Calu3 (cell line): ENCODE results near the gene AKAP10. TPM values are rescaled to one million over a fixed set of nuclear protein-coding genes. Genes with fewer than 3 reads are reported as not detected.

Experiments
- BruUV-seq: library from RNA; stranded (reverse); fragments of 400-500 nt; replicated peaks from 2 replicates; lab custom pipeline; 2021; lab: Mats Ljungman, UMichigan
- CTCF ChIA-PET: fragments of 300-600 bp; sonication (Branson Sonifier 250); formaldehyde crosslinking; loops from one replicate; lab custom pipeline; 2022; ENCODE audit warnings: antibody characterized with exemption; lab: Charles Lee
- DNase-seq: peaks from one replicate; pipeline ENCODE4 v3.0.0; 2022
- H3K27ac Mint-ChIP-seq: one replicate; pipeline ENCODE4 v1.8.0; 2022; ENCODE audit warnings: mixed read lengths; ENCODE audit not compliant: unreplicated experiment
- H3K27me3 Mint-ChIP-seq: one replicate; pipeline ENCODE4 v1.8.0; 2022; ENCODE audit warnings: mixed read lengths; ENCODE audit not compliant: unreplicated experiment
- H3K36me3 Mint-ChIP-seq: one replicate; pipeline ENCODE4 v1.8.0; 2022; ENCODE audit warnings: mild to moderate bottlenecking, moderate library complexity, mixed read lengths; ENCODE audit not compliant: insufficient read depth, unreplicated experiment
- H3K4me1 Mint-ChIP-seq: one replicate; pipeline ENCODE4 v1.8.0; 2022; ENCODE audit warnings: mild to moderate bottlenecking, low read depth, mixed read lengths; ENCODE audit not compliant: unreplicated experiment
- H3K4me3 Mint-ChIP-seq: one replicate; pipeline ENCODE4 v1.8.0; 2022; ENCODE audit warnings: mild to moderate bottlenecking, low read depth, moderate library complexity, mixed read lengths; ENCODE audit not compliant: unreplicated experiment
- H3K9me3 Mint-ChIP-seq: one replicate; pipeline ENCODE4 v1.8.0; 2022; ENCODE audit warnings: low read depth, mixed read lengths; ENCODE audit not compliant: unreplicated experiment
- CTCF ChIP-seq: fragments of 200-600 bp; IDR thresholded peaks from one replicate; pipeline ENCODE4 v1.8.0; 2022; ENCODE audit warnings: antibody characterized with exemption; ENCODE audit not compliant: unreplicated experiment
- intact Hi-C: fragments of 100-400 bp; cut with micrococcal nuclease; formaldehyde crosslinking; loops from one replicate; pipeline ENCODE4 v1.10.0; 2022; ENCODE audit not compliant: unreplicated experiment
- total RNA-seq: library from RNA; stranded (reverse); gene quantifications from 2 replicates; pipeline ENCODE4 v1.2.3, GENCODE V29; 2022

The AKAP10 gene
- total RNA-seq, 1 experiment from 2014 or later = 25.2 TPM

- BruUV-seq = no TSS peak
- intact Hi-C loops = no loop called here
- TF ChIP-seq CTCF = no peak
- Mint-ChIP-seq H3K4me3 (no peak overlapping the region), H3K4me1 (no peaks in the 10 kb centered on the region), H3K27ac (no peak overlapping the region), H3K36me3 (peaks cover 10% of the 10 kb centered on the region), H3K27me3 (no peaks in the 10 kb centered on the region), H3K9me3 (no peaks in the 10 kb centered on the region)
- CTCF ChIA-PET = no interaction called here
- no peak for DNase-seq
Measured at GRCh38 chr17:19948116-19948943, 29.3 kb downstream of the AKAP10 start.

- TF ChIP-seq CTCF = no peak
- H3K36me3 Mint-ChIP-seq = peaks cover 10% of the 10 kb centered on the region
- no TSS peak for BruUV-seq
- H3K27ac Mint-ChIP-seq = no peak overlapping the region
- no peaks in the 10 kb centered on the region for H3K4me1 Mint-ChIP-seq
- no peak for DNase-seq
- no peaks in the 10 kb centered on the region for H3K9me3 Mint-ChIP-seq
- H3K4me3 Mint-ChIP-seq = no peak overlapping the region
- CTCF ChIA-PET = no interaction called here
- H3K27me3 Mint-ChIP-seq = no peaks in the 10 kb centered on the region
- intact Hi-C loops = no loop called here
Measured at GRCh38 chr17:19946921-19947320, 30.7 kb downstream of the AKAP10 start.

DNA sequence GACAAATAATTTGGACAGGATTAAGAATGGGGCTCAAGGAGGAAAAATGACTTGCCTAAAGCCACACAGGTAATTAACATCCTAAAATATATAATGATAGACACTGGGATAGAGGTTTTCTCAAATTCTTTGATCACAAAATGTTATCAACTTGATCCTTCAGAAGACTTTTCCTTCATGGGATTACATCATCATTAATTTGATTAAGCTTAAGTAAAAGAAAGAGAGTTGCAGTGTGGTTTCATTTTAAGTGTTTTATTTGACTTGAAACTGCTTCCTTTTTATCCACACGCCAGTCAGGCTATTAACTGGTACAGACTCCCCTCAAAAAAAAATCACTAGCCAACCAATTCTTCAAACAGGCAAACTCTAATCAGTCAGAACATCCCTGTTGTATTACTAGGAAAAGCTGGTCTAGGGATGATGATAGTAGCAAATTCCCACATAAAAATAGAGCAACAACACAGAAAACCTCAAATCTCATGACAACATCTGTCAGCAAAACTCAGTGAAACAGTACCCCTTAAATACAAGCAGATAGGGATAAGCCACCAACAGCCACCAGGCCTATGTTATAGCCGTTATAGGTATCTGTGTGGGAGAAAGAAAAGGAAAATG is 32.5 kb downstream of the AKAP10 start:
- Mint-ChIP-seq H3K4me1 (peaks cover 9% of the 10 kb centered on the region), H3K9me3 (no peaks in the 10 kb centered on the region), H3K4me3 (no peak overlapping the region), H3K27me3 (no peaks in the 10 kb centered on the region), H3K27ac (no peak overlapping the region), H3K36me3 (peaks cover 10% of the 10 kb centered on the region)
- no TSS peak for BruUV-seq
- DNase-seq = no peak
- CTCF ChIA-PET = no interaction called here
- intact Hi-C loops = no loop called here
- TF ChIP-seq CTCF = no peak

- Mint-ChIP-seq H3K4me3 (no peak overlapping the region), H3K27me3 (no peaks in the 10 kb centered on the region), H3K27ac (no peak overlapping the region), H3K9me3 (no peaks in the 10 kb centered on the region), H3K4me1 (peaks cover 9% of the 10 kb centered on the region), H3K36me3 (peaks cover 17% of the 10 kb centered on the region)
- CTCF ChIA-PET = no interaction called here
- no peak for TF ChIP-seq CTCF
- no TSS peak for BruUV-seq
- no peak for DNase-seq
- intact Hi-C loops = no loop called here
Measured at GRCh38 chr17:19943599-19943998, 34.0 kb downstream of the AKAP10 start.
